ENCODE results near the gene MKS1.

The MKS1 gene

DNA sequence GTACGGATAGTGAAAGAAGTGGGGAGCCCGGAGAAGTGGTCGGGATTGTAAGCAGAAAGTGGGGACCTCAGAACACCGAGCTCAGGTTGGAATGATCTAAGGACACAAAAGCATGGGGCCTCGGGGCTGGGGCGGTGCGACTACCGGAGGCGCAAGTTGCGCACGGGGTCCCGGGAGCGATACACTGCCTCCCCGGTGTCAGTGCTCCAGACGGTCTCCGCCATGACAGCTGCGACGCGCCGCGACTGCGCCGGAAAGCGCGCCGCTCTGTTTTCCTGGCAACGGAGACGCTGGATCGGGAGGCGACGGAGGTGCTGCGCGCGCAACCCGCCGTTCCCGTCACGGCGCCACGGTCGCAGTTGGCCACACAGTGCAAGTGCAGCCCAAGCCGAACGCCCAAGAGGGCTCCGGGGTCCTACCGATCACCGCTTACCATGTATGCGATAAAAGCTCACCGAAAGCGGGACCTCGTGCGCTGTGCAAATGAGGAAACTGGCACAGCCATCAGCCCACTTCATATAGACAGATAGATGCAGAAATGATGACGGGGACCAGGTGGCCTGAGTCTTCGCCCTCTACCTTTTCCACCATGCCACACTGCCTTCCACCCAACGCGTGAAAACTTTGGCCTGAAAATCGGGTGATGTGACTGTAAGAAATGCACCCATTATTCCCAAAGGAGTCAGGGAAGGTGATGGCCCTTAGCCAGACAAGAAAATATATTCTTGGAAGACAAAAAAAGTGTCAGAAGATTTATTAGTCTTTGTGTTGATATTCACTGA, at the start of gene MKS1:
MKS1 (minus strand) TSS at position 249 of the 782 bp plus-strand sequence; CDS start at position 224, 25 bp downstream.
- peak; percentile 91 to 93 for DNase-seq (ENCODE audit: low read depth in 2 of 2)

GRCh38 chr17:58268326-58268725, 49.3 kb upstream of the MKS1 start:
- DNase-seq (ENCODE audit: low read depth in 2 of 2) = no peak

DNA sequence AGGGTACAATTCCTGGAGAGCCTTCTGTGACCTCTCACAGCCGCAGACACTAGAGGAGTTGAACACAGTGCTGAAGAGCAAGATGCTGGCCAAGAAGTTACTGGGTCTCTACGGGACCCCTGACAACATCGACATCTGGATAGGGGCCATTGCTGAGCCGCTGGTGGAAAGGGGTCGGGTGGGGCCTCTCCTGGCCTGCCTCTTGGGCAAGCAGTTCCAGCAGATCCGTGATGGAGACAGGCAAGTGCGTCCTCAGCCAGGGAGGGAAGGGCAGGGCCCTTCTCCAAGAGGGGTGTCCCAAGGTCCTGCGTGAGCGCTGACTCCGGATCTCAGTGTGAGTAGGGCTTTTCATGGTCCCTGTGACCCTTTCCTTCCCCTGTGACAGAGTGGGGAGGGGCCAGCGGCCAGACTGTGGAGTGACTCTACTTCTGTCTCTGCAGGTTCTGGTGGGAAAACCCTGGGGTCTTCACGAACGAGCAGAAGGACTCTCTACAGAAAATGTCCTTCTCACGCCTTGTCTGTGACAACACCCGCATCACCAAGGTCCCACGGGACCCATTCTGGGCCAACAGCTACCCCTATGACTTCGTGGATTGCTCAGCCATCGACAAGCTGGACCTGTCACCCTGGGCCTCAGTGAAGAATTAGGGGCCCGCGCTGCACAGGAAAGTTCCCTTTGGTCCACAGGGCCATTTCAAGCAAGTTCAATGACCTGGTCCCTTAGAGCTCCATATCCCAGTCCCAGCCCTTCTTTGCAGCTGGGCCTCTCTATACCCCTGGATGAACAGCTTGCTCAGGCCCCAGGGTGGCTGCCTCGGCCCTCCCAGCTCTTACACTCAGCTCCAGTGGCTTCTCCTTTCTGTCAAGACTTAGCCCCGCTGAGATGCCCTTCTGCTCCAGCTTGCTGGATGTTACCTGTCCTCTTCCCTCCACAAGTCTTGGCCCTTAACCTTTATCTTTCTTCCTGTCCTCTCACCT, 48.6 kb upstream of the MKS1 start:
- DNase-seq (ENCODE audit: low read depth in 2 of 2) = no peak

DNA sequence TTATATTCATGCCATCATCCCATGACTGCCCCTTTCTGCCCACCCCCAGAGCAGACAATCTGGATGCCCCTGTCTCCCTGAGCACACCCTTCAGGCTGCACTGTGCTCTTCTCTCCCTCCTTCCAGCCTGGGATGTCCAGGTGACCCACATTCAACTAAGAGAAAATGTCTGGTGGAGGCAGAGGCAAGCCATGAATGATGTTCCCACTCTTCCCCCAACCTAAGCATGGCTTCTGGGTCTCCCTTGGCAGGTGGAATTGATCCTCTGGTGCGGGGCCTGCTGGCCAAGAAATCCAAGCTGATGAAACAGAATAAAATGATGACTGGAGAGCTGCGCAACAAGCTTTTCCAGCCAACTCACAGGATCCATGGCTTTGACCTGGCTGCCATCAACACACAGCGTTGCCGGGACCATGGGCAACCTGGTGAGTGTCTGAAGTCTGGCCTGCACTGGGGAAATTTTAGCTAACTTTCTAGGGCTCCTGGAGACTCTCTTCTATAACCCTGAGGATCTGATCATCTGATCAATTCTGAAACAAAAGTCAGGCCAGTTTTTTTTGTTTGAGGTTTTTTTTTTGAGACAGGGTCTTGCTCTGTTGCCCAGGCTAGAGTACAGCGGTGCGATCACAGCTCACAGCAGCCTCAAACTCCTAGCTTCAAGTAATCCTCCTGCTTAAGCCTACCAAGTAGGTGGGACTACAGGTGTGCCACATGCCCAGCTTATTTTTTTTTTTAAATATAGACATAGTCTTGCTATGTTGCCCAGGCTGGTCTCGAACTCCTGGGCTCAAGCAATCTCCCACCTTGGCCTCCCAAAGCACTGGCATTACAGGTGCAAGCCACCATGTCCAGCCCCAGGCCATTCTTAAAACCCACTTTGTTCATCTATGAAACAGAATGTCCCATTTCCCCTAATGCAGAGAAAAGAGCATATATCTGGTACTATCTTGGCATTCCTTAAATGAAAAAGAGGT, 47.1 kb upstream of the MKS1 start:
- DNase-seq (ENCODE audit: low read depth in 2 of 2) = no peak

DNA sequence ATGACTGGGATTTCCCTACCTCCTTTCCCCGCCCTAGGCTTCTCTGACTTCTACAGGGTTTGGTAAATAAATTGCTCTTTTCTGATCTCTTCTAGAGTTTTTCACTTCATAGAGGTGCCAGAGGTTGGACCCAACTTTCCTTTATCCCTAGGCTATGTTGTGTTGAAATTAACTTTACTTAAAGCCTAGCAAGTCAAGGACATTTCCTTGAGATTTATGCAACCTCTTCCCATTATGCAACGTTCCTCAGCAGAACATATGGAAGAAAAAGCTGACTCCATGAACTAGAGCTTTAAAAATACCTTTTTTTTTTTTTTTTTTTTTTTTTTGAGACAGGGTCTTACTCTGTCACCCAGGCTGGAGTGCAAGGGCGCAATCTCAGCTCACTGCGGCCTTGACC, 46.2 kb upstream of the MKS1 start:
- DNase-seq (ENCODE audit: low read depth in 2 of 2) = no peak

DNA sequence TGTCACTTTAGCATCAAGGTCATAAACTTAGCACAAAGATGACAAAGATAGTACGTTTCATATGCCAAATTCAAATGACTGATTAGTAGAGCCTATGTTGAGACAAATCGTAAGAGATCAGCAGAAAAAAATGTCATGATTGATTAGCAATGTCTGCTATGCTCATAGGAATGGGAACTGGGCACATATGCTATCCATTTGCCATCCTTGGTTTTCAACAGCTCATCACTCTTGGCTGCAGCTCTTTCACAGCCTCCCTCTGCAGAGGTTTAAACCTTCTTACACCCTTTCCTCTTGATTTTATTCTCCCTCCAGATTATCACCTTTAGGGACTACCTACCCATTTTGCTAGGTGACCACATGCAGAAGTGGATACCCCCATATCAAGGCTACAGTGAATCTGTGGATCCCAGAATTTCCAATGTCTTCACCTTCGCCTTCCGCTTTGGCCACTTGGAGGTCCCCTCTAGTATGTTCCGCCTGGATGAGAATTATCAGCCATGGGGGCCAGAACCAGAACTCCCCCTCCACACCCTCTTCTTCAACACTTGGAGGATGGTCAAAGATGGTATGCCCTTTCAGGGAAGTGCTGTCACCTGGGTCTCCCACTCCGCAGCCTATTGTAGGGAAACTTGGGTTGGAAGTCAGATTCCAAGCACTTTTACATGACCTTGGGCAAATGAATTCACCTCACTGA, 45.5 kb upstream of the MKS1 start:
- no peak for DNase-seq (ENCODE audit: low read depth in 2 of 2)

GRCh38 chr17:58263773-58264172, 44.7 kb upstream of the MKS1 start:
- no peak for DNase-seq (ENCODE audit: low read depth in 2 of 2)

DNA sequence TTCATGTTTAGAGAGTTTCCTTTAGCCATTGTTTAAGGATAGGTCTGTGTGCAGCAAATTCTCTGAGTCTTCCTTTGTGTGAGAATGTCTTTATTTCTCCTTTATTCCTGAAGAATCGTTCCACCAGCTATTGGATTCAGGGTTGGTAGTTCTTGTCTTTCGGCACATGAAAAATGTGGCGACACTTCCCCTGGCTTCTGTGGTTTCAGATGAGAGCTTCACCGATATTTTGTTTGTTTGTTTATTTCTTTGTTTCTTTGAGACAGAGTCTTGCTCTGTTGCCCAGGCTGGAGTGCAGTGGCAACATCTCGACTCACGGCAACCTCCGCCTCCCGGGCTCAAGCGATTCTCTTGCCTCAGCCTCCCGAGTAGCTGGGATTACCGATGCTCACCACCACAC, 43.1 kb upstream of the MKS1 start:
- no peak for DNase-seq (ENCODE audit: low read depth in 2 of 2)

DNA sequence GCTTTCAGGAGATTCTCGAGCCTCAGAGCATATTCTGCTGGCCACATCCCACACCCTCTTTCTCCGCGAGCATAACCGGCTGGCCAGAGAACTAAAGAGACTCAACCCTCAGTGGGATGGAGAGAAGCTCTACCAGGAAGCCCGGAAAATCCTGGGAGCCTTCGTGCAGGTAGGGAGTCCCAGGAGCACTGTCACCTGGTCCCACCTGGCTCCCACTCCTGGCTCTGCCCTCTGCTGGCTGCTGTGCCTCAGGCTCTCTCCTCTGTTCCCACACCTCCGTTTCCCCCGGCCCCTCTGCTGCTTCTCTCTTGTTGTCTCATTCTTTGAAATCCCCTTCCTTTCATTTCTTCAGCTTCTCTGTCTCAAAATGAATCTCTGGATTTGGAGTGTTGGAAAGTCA, 35.7 kb upstream of the MKS1 start:
- DNase-seq (ENCODE audit: low read depth in 2 of 2) = no peak

DNA sequence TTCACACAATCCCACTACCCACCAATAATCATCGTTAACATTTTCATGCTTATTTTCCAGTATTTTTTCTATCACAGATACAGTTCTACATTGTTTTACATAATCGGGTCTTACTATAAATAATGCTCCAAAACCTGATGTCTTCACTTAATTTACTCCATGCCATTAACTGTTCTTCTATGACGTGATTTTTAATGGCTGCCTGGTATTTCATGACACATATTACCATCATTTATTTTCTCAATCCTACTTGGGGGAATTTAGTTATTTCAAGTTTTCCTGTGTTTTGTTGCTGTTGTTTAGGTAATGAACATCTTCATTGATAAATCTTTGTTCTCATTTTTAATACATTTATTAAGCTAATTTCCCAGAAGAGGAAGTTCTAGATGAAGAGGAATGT, 34.0 kb upstream of the MKS1 start:
- DNase-seq (ENCODE audit: low read depth in 2 of 2) = no peak

DNA sequence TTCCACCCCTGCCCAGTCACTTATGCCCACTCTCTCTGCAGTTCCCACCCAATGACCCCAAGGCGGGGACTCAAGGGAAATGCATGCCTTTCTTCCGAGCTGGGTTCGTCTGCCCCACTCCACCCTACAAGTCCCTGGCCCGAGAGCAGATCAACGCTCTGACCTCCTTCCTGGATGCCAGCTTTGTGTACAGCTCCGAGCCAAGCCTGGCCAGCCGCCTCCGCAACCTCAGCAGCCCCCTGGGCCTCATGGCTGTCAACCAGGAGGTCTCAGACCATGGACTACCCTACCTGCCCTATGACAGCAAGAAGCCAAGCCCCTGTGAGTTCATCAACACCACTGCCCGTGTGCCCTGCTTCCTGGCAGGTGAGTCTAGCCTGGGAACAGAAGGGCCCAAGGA, 33.1 kb upstream of the MKS1 start:
- no peak for DNase-seq (ENCODE audit: low read depth in 2 of 2)

DNA sequence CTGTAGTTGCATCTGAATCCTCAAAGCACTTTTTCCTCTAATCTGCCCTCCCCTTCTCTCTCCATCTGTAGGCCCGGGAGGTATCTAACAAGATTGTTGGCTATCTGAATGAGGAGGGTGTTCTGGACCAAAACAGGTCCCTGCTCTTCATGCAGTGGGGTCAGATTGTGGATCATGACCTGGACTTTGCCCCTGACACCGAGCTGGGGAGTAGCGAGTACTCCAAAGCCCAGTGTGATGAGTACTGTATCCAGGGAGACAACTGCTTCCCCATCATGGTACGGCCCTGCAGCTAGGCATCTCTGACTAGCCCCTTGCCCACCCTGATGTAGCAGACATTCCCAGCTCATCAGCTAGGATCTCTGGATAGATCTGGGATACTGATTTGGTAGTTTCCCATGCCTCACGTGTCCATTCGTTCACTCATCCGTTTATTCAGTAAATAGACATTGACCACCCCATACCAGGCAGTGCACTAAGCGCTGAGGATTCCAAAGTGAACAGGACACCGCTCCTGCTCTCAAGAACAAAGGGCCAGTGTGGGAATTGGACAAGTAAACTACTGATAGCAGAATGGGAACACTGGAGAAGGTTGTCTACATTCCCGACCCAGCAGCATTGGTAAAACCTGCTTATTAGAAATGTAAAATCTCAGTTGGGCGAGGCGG, 31.4 kb upstream of the MKS1 start:
- DNase-seq (ENCODE audit: low read depth in 2 of 2) = no peak

GRCh38 chr17:58249270-58250133, 30.4 kb upstream of the MKS1 start:
- peak; percentile 65 to 66 for DNase-seq (ENCODE audit: low read depth in 2 of 2)

DNA sequence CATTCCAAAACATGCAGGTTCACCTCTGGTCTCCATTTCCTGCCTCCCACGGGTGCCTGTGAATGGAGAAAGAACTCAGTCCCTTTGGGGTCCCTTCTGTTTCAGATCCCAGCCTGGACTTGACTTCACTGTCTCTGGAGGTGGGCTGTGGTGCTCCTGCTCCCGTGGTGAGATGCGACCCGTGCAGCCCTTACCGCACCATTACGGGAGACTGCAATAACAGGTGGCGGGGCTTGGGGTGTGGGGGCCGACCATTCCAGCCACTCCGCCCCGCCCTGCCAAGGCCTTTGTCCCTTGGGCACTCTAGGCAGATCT, 29.9 kb upstream of the MKS1 start:
- DNase-seq (ENCODE audit: low read depth in 2 of 2) = no peak

- DNase-seq (ENCODE audit: low read depth in 2 of 2) = no peak
Measured at GRCh38 chr17:58247511-58248363, 28.7 kb upstream of the MKS1 start.

DNA sequence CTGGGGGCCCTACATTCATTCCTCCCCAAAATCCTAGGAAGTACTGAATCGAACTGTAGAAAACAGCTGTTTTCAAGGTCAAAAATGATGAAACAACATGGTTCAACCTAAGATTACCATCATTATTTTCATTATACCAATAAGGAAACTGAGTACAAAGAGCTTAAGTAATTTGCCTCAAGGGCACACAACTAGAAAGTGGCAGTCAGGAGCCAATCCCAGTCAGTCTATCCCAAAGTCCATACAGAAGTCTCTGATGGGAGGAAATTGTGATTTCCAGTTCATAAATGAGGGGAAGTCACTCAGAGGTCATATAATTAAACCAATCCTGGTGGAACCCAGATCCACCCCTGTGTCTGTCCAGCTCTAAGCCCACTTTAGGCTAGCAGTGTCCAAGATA, 27.7 kb upstream of the MKS1 start:
- DNase-seq (ENCODE audit: low read depth in 2 of 2) = no peak

GRCh38 chr17:58246104-58246740, 27.2 kb upstream of the MKS1 start:
- no peak for DNase-seq (ENCODE audit: low read depth in 2 of 2)

- DNase-seq (ENCODE audit: low read depth in 2 of 2) = no peak
Measured at GRCh38 chr17:58245428-58246103, 26.5 kb upstream of the MKS1 start.
